Stimulated activated CD8-positive, alpha-beta memory T cell treated with anti-CD3 and anti-CD28 coated beads, Interleukin-7, amount 100 ng/mL, for 48 hours (primary cell): ENCODE results near the gene KMT2E.

Experiments used
- DNase-seq, 2 donors: peaks; one replicate each; pipeline ENCODE4 v3.0.0-alpha.2; 2020; ENCODE audit warnings: low read depth in 1 of 2; ENCODE audit errors: extremely low read depth in 1 of 2

The KMT2E gene

GRCh38 chr7:105006367-105007136 lies 7.5 kb upstream of the KMT2E start:
- no peak for DNase-seq

- DNase-seq: no peak
Measured at GRCh38 chr7:105007298-105007697, 6.7 kb upstream of the KMT2E start.

DNA sequence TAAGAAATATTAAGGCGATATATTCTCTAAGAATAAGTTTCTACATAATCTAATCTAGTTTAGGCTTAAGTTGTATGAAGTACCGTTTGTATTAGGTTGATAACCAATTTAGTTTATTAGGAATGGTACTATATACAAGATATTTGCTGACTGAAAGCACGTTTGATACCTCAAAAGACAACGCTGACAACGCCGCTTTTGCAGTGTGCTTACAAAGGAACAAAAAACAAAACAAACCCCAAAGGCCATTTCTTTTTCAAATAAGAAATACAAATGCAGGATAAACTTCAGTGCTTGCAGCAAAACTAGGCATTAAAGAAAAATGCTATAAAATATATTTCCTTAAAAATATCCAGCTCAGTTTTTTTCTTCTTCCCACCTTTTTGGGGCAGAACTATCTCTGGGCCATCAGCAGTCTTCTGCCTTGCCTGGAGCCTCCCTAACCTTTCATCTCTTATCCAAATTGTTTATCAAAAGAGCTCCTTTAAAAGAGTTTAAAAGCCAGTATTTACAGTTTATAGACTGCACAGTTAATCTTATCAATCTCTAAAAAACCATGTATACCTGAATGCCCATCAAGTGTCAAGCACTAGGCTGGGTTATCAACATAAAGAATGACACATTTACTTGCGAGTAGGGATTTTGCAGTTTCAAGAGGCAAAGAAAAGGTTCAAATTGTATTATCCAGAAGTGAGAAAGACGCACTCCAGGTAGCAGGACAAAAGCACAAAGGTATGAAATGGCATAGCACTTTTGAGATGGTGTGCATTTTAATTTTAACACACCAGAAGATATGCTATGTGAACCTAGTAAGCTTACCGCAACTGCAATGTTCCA lies 4.1 kb upstream of the KMT2E start:
- no peak for DNase-seq

DNA sequence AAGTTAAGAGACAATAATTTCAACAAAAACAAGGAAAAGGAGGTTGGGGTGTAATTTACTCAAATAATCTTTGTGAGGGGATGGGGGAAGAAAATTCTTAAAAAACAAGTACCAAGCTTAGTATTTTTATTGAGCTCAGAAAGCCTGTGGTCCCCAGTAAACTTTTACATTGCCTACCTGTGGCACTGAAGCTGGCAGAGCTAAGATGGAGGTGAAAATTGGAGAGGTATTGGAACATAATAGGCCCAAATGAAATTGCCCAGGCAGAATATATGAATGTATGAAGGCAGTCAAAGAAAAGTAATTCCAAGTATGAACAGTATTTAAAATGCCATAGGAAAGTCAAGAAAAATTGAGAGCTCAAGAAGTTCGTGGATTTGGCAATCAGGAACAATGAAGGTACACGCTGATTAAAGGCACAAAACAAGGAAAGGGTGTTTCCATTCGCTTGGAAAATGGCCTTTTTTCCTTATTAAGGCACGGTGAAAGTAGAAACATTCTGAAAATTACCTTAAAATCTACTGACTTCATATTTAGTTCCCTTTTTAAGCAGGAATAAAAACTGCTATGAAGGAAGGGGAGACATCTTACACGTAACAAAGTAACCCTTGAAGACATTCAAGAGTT lies 3.4 kb upstream of the KMT2E start:
- DNase-seq: no peak

GRCh38 chr7:105011141-105011830 lies 2.7 kb upstream of the KMT2E start:
- DNase-seq: no peak

- no peak for DNase-seq
Measured at GRCh38 chr7:105011831-105012502, 2.0 kb upstream of the KMT2E start.

DNA sequence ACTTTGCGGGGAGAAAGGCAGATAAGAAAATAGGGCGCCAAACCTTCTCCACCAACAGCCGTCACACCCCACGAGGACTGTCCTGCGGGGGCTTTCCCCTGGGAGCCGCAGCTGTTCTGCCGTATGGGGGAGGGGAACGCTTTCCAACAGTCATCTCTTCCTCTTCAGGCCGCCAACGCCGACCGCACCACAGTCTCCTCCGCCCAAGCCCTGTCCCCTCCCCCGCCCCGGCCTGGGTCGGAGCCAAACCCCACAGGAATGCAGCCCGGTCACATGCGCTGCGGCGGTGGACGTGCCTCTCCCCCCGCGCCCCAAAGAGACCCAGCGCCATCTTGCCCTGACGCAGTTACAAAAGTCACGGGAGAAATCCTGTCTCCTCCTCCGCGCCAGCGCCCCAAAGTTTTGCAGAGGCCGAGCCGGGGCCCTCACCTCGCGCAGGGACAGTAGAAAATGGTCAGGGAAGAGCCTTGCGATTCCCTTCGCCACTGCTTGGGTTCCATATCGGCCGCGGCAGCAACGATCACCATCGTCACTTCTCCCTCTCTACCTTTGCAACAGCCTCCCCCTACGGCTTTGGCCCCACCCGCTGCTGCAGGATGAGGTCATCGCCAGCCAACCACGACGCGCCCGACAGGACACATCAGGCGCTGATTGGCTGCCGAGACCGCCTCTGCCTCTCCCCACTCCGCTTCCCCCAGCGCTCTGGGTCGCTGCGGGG lies 1.3 kb upstream of the KMT2E start:
- DNase-seq: peak; percentile 99 to 100

DNA sequence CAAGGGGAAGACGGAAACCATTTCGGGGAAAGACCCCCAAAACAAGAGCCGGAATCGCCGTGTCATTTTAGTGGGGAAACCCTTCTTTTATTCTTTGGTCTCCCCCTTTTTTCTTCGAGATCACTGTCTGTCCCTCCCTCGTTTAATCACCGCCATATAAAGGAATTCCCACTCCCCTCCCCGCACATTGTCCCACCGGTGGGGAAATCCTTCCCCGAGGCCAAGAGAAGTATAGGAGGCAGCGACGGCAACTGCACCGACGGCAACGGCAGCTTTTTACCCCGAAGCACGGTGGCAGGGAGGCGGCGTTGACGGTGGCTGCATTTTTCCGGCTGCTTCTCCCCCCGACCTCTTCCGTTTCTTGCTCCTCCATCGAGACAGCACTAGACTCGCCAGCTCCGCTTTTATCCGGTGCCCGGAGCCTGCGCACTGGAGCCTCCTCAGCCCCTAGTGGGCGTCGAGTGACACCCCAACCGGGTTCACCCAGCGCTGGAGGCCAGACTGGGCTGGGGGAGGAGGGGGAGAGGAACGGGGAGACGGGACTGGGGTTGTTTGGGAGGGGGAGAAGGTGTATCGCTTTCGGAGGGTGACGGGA lies 687 bp upstream of the KMT2E start:
- DNase-seq: peak; percentile 82 to 88

- DNase-seq: peak in 1 of 2 donors; percentile 51
Measured at GRCh38 chr7:105014693-105015389, 836 bp downstream of the KMT2E start.

DNA sequence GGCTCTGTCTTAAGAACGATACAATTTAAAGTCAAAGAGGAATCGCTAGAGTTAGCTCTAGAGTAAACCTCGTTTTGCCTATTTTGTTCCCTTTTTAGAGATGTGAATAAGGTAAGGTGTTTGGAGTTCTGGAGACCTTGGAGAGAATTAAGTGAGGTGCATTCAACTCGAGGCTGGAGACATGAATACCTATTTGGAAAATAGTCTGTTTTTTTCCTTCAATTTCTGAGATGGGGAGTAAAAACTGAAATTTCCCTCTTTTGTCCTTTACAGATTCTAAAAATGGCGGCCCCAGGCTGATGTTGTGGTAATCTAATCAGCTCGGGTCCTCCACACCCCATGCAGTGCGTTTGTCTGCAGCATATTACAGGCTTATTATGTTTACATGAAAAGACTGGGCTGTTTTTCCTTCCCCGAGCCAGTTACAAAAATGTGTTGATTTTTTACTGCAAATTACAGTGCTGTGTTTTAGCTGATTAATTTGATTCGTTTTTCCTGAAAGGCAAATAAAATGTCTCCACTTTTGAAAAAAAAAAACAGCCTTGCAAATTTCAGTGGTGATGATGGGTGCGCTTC lies 1.5 kb downstream of the KMT2E start:
- no peak for DNase-seq

DNA sequence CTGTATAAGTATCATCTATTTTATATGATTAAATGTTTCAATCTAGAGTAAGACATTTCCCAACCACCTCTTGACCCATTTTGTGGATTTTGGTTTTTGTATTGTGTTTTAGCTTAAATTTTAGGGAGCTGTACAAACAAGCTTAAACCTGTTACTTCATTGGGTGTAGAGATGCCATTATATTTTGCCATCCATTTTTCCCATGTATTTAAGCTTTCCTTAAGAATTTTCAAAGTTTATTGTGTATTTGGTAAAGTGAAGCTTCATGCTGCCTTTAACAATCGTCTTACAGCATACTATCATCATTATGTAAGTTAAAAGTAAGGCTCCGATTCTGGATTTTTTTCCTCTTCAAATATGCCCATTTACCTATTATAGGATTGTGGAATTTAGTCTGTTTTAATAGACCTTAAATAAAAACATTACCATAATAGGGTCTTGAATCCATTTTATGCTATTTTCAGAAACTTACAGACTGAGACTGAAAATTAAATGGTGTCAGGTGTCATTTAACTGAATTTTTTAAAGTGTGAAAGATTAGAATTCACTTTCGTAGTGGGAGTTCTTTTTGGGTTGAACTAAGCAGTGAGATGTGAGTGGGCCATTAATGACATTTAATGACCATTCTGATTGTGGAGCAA lies 2.2 kb downstream of the KMT2E start:
- DNase-seq: no peak

GRCh38 chr7:105016709-105017656 lies 3.0 kb downstream of the KMT2E start:
- DNase-seq: no peak

DNA sequence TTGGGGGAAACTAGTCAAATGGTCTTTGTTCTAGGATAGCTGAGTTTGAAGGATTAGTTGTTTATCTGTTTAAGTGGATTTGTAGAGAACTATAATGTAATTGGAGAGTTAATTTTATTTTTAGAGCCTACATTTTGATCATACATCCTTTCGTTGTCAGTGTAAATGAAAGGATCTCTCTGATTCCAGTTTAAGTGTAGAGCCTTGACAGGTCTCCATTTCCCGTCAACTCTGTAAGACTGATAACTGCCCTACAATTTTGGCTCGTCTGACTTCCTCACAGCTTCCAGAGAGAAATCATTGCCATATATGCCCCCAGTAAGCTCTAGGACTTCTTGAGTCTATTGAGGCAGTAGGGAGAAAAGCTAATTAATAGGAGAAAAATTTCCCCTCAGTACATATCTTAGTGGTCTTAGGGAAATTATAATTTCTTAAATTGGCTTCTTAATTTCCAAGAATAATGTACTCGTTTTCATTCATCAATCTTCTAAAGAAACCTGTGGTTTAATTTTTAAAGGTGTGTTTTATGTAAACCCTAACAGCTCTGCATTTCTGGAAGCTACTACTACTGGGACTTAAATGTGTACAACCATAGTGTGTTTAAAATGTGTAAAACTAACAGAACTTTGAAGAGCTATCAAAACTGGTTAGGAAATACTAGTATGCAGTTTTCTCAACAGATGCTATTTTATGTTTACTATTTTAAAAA lies 3.8 kb downstream of the KMT2E start:
- DNase-seq: no peak

GRCh38 chr7:105019269-105019668 lies 5.3 kb downstream of the KMT2E start:
- DNase-seq: no peak

GRCh38 chr7:105020926-105021325 lies 6.9 kb downstream of the KMT2E start:
- no peak for DNase-seq

- no peak for DNase-seq
Measured at GRCh38 chr7:105021352-105021751, 7.3 kb downstream of the KMT2E start.
